PC-3 (cell line): Measurements from ENCODE around the gene ABLIM1.

Experiments used
- EZH2 ChIP-seq: fragments of 300-600 bp; sonication (generic); IDR thresholded peaks from one replicate; pipeline ENCODE4 v1.6.1; 2017; ENCODE audit warnings: antibody characterized with exemption, mild to moderate bottlenecking, low read length; ENCODE audit not compliant: unreplicated experiment
- EZH2phosphoT487 ChIP-seq: fragments of 300-600 bp; sonication (generic); IDR thresholded peaks from 2 replicates; pipeline ENCODE4 v1.6.1; 2018; ENCODE audit warnings: mild to moderate bottlenecking, antibody characterized with exemption, low read length, borderline replicate concordance
- TF ChIP-seq, protein P1 (sequence below): fragments of 300-600 bp; sonication (generic); conservative IDR thresholded peaks from 2 replicates; pipeline ENCODE4 v1.5.1; 2017; ENCODE audit warnings: antibody characterized with exemption, low read depth, mild to moderate bottlenecking, low read length

DNA sequence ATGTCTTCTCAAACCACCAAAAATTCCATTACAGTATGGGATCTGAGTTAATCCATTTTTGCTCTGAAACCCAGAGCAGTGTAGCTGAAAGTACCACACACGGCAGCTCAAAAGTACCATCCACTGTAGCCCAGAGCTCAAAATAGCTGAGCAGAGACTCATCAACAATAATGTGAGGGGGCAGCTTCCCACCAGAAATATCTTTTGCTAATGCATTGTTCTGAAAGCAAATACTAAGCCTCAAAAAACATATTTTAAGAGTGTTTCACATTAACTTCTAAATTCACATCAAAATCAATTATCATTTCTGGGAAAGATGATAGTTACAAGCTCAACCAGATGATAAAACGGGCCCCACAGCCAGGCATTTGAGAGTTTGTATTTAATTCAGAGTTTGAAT is 73.7 kb downstream of the ABLIM1 start:
- TF ChIP-seq EZH2 = no peak
- TF ChIP-seq, protein P1, sequence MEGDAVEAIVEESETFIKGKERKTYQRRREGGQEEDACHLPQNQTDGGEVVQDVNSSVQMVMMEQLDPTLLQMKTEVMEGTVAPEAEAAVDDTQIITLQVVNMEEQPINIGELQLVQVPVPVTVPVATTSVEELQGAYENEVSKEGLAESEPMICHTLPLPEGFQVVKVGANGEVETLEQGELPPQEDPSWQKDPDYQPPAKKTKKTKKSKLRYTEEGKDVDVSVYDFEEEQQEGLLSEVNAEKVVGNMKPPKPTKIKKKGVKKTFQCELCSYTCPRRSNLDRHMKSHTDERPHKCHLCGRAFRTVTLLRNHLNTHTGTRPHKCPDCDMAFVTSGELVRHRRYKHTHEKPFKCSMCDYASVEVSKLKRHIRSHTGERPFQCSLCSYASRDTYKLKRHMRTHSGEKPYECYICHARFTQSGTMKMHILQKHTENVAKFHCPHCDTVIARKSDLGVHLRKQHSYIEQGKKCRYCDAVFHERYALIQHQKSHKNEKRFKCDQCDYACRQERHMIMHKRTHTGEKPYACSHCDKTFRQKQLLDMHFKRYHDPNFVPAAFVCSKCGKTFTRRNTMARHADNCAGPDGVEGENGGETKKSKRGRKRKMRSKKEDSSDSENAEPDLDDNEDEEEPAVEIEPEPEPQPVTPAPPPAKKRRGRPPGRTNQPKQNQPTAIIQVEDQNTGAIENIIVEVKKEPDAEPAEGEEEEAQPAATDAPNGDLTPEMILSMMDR = no peak
- TF ChIP-seq EZH2phosphoT487 = no peak
